ENCODE measurements around the gene ICA1. TPM values are rescaled to one million over a fixed set of nuclear protein-coding genes. Genes with fewer than 3 reads are reported as not detected.

Gene ICA1
- polyA plus RNA-seq, 1 donor (not counting 4 experiments of a cell fraction or from before 2014, with no cell fraction given): 1.9 TPM

GRCh38 chr7:8258734-8259133, 3.2 kb downstream of the ICA1 start:
- TF ChIP-seq EZH2 (IDR thresholded peaks at IDR 0.05; ENCODE audit: low read length): no peak
- TF ChIP-seq CTCF (optimal IDR thresholded peaks at IDR 0.05 in 1 of 3, IDR thresholded peaks at IDR 0.05 in 1 of 3, conservative IDR thresholded peaks at IDR 0.05 in 1 of 3; ENCODE audit: extremely low read depth in 1 of 3, insufficient read depth in 2 of 3, low read length in 3 of 3): no peak
- H3K4me3 ChIP-seq (ENCODE audit: control insufficient read depth in 2 of 3, extremely low read depth in 1 of 3, insufficient read depth in 2 of 3, low read depth in 1 of 3, low read length in 3 of 3): no peak overlapping the region
- FAIRE-seq: no peak

GRCh38 chr7:8258166-8258565, 3.8 kb downstream of the ICA1 start:
- DNase-seq (ENCODE audit: low read depth, low spot score) (no peak), FAIRE-seq (no peak)
- Histone ChIP-seq H3K79me2 (ENCODE audit: control insufficient read depth, insufficient read depth, low read length) (no peaks in the 10 kb centered on the region), H4K20me1 (ENCODE audit: control insufficient read depth, extremely low read depth, insufficient read depth, low read length) (no peaks in the 10 kb centered on the region), H3K4me3 (ENCODE audit: control insufficient read depth in 2 of 3, extremely low read depth in 1 of 3, insufficient read depth in 2 of 3, low read depth in 1 of 3, low read length in 3 of 3) (no peak overlapping the region), H3K27me3 (ENCODE audit: control insufficient read depth, extremely low read depth, insufficient read depth, low read length) (peaks cover 4% of the 10 kb centered on the region), H3K9me3 (ENCODE audit: control insufficient read depth, low read depth, low read length) (no peaks in the 10 kb centered on the region), H3K36me3 (ENCODE audit: control insufficient read depth in 2 of 2, extremely low read depth in 1 of 2, insufficient read depth in 2 of 2, low read length in 2 of 2) (no peaks in the 10 kb centered on the region), H3K9me1 (ENCODE audit: control insufficient read depth, extremely low read depth, insufficient read depth, low read length) (no peaks in the 10 kb centered on the region), H3K27ac (ENCODE audit: control insufficient read depth, insufficient read depth, low read length) (no peak overlapping the region), H3K9ac (ENCODE audit: control insufficient read depth, extremely low read depth, insufficient read depth, low read length) (no peak overlapping the region), H3K4me2 (ENCODE audit: control insufficient read depth, extremely low read depth, insufficient read depth, low read depth, low read length) (no peak overlapping the region), H2AFZ (ENCODE audit: control insufficient read depth, low read length) (no peak overlapping the region), H3K4me1 (ENCODE audit: control insufficient read depth, extremely low read depth, insufficient read depth, low read length) (no peaks in the 10 kb centered on the region)
- TF ChIP-seq CTCF (optimal IDR thresholded peaks at IDR 0.05 in 1 of 3, IDR thresholded peaks at IDR 0.05 in 1 of 3, conservative IDR thresholded peaks at IDR 0.05 in 1 of 3; ENCODE audit: extremely low read depth in 1 of 3, insufficient read depth in 2 of 3, low read length in 3 of 3) (no peak), EZH2 (IDR thresholded peaks at IDR 0.05; ENCODE audit: low read length) (no peak)
- dilution Hi-C loops (cut with MboI; ENCODE audit: extremely low pct_ligation_motif_present, low sequenced_read_pairs): no loop called here

More at GRCh38 chr7:8258734-8259133, 3.2 kb downstream of the ICA1 start:
- no peak for DNase-seq (ENCODE audit: low read depth, low spot score)
- H3K79me2 ChIP-seq (ENCODE audit: control insufficient read depth, insufficient read depth, low read length): no peaks in the 10 kb centered on the region
- H3K4me2 ChIP-seq (ENCODE audit: control insufficient read depth, extremely low read depth, insufficient read depth, low read depth, low read length): no peak overlapping the region
- H3K9me1 ChIP-seq (ENCODE audit: control insufficient read depth, extremely low read depth, insufficient read depth, low read length): no peaks in the 10 kb centered on the region
- no peaks in the 10 kb centered on the region for H3K4me1 ChIP-seq (ENCODE audit: control insufficient read depth, extremely low read depth, insufficient read depth, low read length)
- dilution Hi-C loops (cut with MboI; ENCODE audit: extremely low pct_ligation_motif_present, low sequenced_read_pairs): no loop called here
- peaks cover 4% of the 10 kb centered on the region for H3K27me3 ChIP-seq (ENCODE audit: control insufficient read depth, extremely low read depth, insufficient read depth, low read length)
- no peaks in the 10 kb centered on the region for H4K20me1 ChIP-seq (ENCODE audit: control insufficient read depth, extremely low read depth, insufficient read depth, low read length)
- H3K9me3 ChIP-seq (ENCODE audit: control insufficient read depth, low read depth, low read length): no peaks in the 10 kb centered on the region
- no peaks in the 10 kb centered on the region for H3K36me3 ChIP-seq (ENCODE audit: control insufficient read depth in 2 of 2, extremely low read depth in 1 of 2, insufficient read depth in 2 of 2, low read length in 2 of 2)
- H3K9ac ChIP-seq (ENCODE audit: control insufficient read depth, extremely low read depth, insufficient read depth, low read length): no peak overlapping the region
- no peak overlapping the region for H3K27ac ChIP-seq (ENCODE audit: control insufficient read depth, insufficient read depth, low read length)
- H2AFZ ChIP-seq (ENCODE audit: control insufficient read depth, low read length): no peak overlapping the region

Measured in keratinocyte (primary cell).